Kidney (tissue), 14 donors: ENCODE results near the gene HSPH1. TPM values are rescaled to one million over a fixed set of nuclear protein-coding genes. Genes with fewer than 3 reads are reported as not detected.

Experiments used
- DNase-seq, 5 donors: peaks; one replicate each; pipeline ENCODE4 v3.0.0-alpha.2; 2013 to 2020
- FAIRE-seq: peaks from 2 replicates; lab custom pipeline; 2012; peaks lifted over from hg19 to GRCh38; lab: Jason Lieb, UNC
- H3K27ac ChIP-seq, 2 donors: one replicate each; pipeline ENCODE4 v1.7.0; 2013; ENCODE audit warnings: low read depth in 2 of 2, low read length in 2 of 2, inconsistent platforms in 1 of 2
- H3K27me3 ChIP-seq: one replicate; pipeline ENCODE4 v1.7.1; 2013; ENCODE audit warnings: low read length, inconsistent platforms; ENCODE audit not compliant: control insufficient read depth, insufficient read depth
- H3K36me3 ChIP-seq, 3 donors: one replicate each; pipeline versions ENCODE4 v1.7.0 to v1.7.1; 2013; ENCODE audit warnings: low read length in 3 of 3, control low read depth in 1 of 3, inconsistent platforms in 1 of 3; ENCODE audit not compliant: insufficient read depth in 3 of 3, control insufficient read depth in 2 of 3
- H3K4me1 ChIP-seq, 3 donors: one replicate each; pipeline versions ENCODE4 v1.7.0 to v1.7.1; 2013; ENCODE audit warnings: low read length in 3 of 3, inconsistent platforms in 1 of 3, low read depth in 1 of 3; ENCODE audit not compliant: control insufficient read depth in 2 of 3, insufficient read depth in 2 of 3
- H3K4me3 ChIP-seq, 3 donors: one replicate each; pipeline versions ENCODE4 v1.7.0 to v1.8.1; 2013; ENCODE audit warnings: low read length in 3 of 3, control low read depth in 1 of 3, inconsistent platforms in 1 of 3
- H3K9ac ChIP-seq, 3 donors: one replicate each; pipeline versions ENCODE4 v1.7.0 to v1.7.1; 2013; ENCODE audit warnings: low read length in 3 of 3, control low read depth in 1 of 3, inconsistent platforms in 1 of 3
- H3K9me3 ChIP-seq, 3 donors: one replicate each; pipeline versions ENCODE4 v1.7.0 to v1.7.1; 2013; ENCODE audit warnings: low read length in 3 of 3, control low read depth in 1 of 3, inconsistent platforms in 1 of 3; ENCODE audit not compliant: control insufficient read depth in 2 of 3, insufficient read depth in 1 of 3
- CTCF ChIP-seq: IDR thresholded peaks from 3 replicates; pipeline ENCODE4 v1.5.1; 2012; ENCODE audit warnings: mild to moderate bottlenecking, moderate library complexity, borderline replicate concordance; ENCODE audit not compliant: insufficient read depth; ENCODE audit errors: extremely low read depth
- intact Hi-C: fragments of 100-400 bp; cut with DNase I; formaldehyde crosslinking; loops from one replicate; pipeline ENCODE4 v1.11.1; 2022
- polyA plus RNA-seq: library from polyadenylated mRNA; stranded (reverse); fragments of 350-450 nt; fragmentation: Illumina TruSeq; extraction: RNeasy Lipid Tissue Mini Kit (QIAGEN cat#74804); gene quantifications from one replicate; pipeline ENCODE4 v1.2.3, GENCODE V29; 2014; ENCODE audit warnings: low read depth, low replicate concordance; ENCODE audit not compliant: insufficient read depth
- total RNA-seq: library from RNA; stranded (reverse); fragmentation: NEBNext Ultra II Directional; extraction: Animal tissue kit (Norgen Biotek cat#: 25700); gene quantifications from one replicate; pipeline ENCODE4 v1.2.1, GENCODE V29; 2021
- donor health status: control.
- donor health status: control.
- donor health status: control.
- donor health status: control.
- donor health status: control.
- donor health status: DM: yes; HTN: yes; CAD: no.
- donor health status: Normal renal cell carcinoma (clear cell type).

Gene HSPH1
- total and polyA plus RNA-seq, 2 donors from 2014 or later: 46.2 to 66.2 TPM

DNA sequence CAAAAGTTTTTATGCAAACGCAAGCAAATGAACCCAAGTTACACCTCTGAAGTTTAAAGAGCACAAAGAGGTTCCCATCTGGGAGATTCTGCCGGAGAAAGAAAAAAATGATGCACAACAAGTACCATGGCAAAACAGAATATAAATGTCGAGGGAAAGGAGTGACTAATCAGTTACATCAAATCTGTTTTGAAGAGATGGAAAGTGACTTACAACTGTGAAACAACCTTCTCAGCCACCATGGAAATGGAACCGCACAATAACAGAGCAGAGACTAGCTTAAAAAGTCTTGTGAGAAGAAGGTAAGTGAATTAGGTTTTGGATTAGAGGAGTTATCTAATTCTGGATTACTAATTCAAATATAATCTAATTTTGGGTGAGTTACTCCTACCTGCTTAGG, 2.4 kb downstream of the HSPH1 start:
- Histone ChIP-seq H3K4me3 (no peak overlapping the region), H3K4me1 (peaks cover 0 to 14% (median 2%) of the 10 kb centered on the region in 3 donors), H3K27me3 (no peaks in the 10 kb centered on the region), H3K36me3 (peaks cover 0 to 8% (median 7%) of the 10 kb centered on the region in 3 donors), H3K27ac (no peak overlapping the region), H3K9ac (no peak overlapping the region), H3K9me3 (no peaks in the 10 kb centered on the region)
- intact Hi-C loops: no loop called here
- FAIRE-seq: no peak
- no peak for DNase-seq
- TF ChIP-seq CTCF: no peak

GRCh38 chr13:31154939-31155338, 6.8 kb downstream of the HSPH1 start:
- intact Hi-C loops: no loop called here
- Histone ChIP-seq H3K27ac (no peak overlapping the region), H3K9ac (no peak overlapping the region), H3K4me3 (no peak overlapping the region), H3K4me1 (peaks cover 0 to 4% (median 0%) of the 10 kb centered on the region in 3 donors), H3K36me3 (peaks cover under 1 to 30% (median 25%) of the 10 kb centered on the region in 3 donors), H3K9me3 (no peaks in the 10 kb centered on the region), H3K27me3 (no peaks in the 10 kb centered on the region)
- DNase-seq (no peak), FAIRE-seq (no peak)
- no peak for TF ChIP-seq CTCF

GRCh38 chr13:31151837-31152236, 9.9 kb downstream of the HSPH1 start:
- peaks cover 2 to 50% (median 49%) of the 10 kb centered on the region in 3 donors for H3K36me3 ChIP-seq
- no peak for FAIRE-seq

More at GRCh38 chr13:31151837-31152236, 9.9 kb downstream of the HSPH1 start:
- Histone ChIP-seq H3K9ac (no peak overlapping the region), H3K4me3 (no peak overlapping the region), H3K27me3 (no peaks in the 10 kb centered on the region), H3K9me3 (no peaks in the 10 kb centered on the region), H3K4me1 (no peaks in the 10 kb centered on the region), H3K27ac (no peak overlapping the region)
- intact Hi-C loops: no loop called here
- DNase-seq: no peak
- no peak for TF ChIP-seq CTCF
